Mucosa of stomach (tissue), 1 donor: ENCODE measurements around the gene PPP1R13L.

ENCODE experiments used
- H3K27me3 ChIP-seq: one replicate; pipeline ENCODE4 v1.7.0; 2013; ENCODE audit warnings: mild to moderate bottlenecking, low read length; ENCODE audit not compliant: control insufficient read depth, insufficient read depth
- H3K36me3 ChIP-seq: one replicate; pipeline ENCODE4 v1.7.0; 2013; ENCODE audit warnings: low read length; ENCODE audit not compliant: control insufficient read depth, insufficient read depth
- H3K4me1 ChIP-seq: one replicate; pipeline ENCODE4 v1.7.0; 2013; ENCODE audit warnings: mild to moderate bottlenecking, low read length; ENCODE audit not compliant: control insufficient read depth, insufficient read depth
- H3K4me3 ChIP-seq: one replicate; pipeline ENCODE4 v1.7.0; 2013; ENCODE audit warnings: low read length
- H3K9ac ChIP-seq: one replicate; pipeline ENCODE4 v1.7.0; 2013; ENCODE audit warnings: mild to moderate bottlenecking, low read length, moderate library complexity
- H3K9me3 ChIP-seq: one replicate; pipeline ENCODE4 v1.7.0; 2013; ENCODE audit warnings: mild to moderate bottlenecking, low read length, moderate library complexity; ENCODE audit not compliant: control insufficient read depth
- donor health status: Pancreatic carcinoma.

PPP1R13L gene

GRCh38 chr19:45403272-45403671 lies 1.6 kb downstream of the PPP1R13L start:
- Histone ChIP-seq H3K27me3 (peaks cover 8% of the 10 kb centered on the region), H3K4me3 (no peak overlapping the region), H3K4me1 (peaks cover 34% of the 10 kb centered on the region), H3K36me3 (no peaks in the 10 kb centered on the region), H3K9ac (peak overlapping the region; percentile 83), H3K9me3 (no peaks in the 10 kb centered on the region)

DNA sequence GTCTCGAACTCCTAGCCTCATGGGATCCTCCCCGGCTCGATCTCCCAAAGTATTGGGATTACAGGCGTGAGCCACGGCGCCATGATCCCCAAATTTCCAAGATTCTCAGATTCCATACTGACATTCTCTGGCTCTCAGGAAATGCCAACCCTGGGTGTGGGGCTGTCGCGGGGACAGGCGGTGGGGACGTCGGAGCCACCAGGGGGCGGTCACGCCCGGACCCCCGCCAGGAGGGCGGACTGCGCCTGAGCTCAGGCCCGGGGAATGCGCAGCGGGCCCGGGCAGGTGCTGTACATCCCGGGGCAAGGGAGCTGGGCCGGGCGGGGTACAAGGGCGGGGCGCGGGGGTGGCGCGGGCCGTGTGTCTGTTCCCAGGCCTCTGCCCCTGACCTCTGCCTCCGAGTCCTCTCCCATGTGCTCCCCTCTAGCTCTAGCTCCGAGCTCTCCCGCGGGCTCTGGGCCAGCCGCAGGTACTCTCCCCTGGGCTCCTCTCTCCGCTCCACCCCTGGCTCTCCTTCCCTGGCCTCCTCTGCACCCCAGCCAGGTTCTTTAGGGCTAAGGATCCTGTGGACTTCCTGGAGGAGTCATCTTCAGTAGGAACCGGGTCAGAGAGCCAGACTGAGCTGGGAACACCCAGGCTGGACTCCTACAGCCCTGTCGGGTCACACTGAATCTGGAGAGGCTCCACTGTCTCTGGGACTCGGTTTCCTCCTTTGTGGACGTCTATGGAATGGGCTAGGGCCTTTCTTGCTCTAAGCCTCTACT lies 2.4 kb downstream of the PPP1R13L start:
- peaks cover 8% of the 10 kb centered on the region for H3K27me3 ChIP-seq

DNA sequence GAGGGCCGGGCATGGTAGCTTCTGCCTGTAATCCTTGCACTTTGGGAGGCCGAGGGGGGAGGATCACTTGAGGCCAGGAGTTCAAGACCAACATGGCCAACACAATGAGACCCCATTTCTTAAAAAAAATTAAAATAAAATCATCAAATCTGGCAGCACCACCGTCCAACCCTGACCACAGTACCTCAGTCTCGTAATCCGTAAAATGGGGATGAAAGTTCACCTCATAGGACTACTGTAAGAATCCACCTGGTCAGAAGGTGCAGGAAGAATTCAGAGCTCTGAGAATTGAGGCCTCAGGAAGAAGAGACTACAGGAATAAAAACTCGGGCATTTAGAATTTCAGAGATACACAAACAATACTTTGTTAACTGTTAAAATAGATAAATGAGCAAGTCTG lies 3.1 kb downstream of the PPP1R13L start:
- Histone ChIP-seq H3K9me3 (no peaks in the 10 kb centered on the region), H3K4me3 (no peak overlapping the region), H3K4me1 (peaks cover 28% of the 10 kb centered on the region), H3K9ac (no peak overlapping the region), H3K36me3 (no peaks in the 10 kb centered on the region), H3K27me3 (peaks cover 8% of the 10 kb centered on the region)

More for the DNA sequence above, 2.4 kb downstream of the PPP1R13L start:
- Histone ChIP-seq H3K36me3 (no peaks in the 10 kb centered on the region), H3K4me1 (peaks cover 34% of the 10 kb centered on the region), H3K4me3 (no peak overlapping the region), H3K9me3 (no peaks in the 10 kb centered on the region), H3K9ac (peak overlapping the region; percentile 27)

DNA sequence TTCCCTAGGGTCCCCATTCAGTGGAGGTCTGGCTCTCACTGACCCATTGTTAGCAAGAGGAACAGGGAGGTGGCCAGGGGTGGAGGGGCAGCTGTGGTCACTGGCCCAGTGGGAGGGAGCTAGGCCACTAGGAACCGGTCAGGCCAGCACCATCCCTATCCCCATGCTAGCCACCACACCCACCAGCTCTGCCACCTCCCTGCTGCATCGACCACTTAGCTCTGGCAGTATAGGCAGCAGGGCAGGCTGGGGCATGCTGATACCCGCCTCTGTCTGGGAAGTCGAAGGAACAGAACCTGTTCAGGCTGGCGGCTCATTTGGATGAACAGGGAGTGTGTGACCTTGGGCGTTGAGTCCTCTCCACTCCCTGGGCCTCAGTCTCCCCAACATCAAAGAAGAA lies 4.7 kb downstream of the PPP1R13L start:
- no peak overlapping the region for H3K9ac ChIP-seq
- H3K4me1 ChIP-seq: peaks cover 23% of the 10 kb centered on the region
- H3K36me3 ChIP-seq: no peaks in the 10 kb centered on the region
- H3K27me3 ChIP-seq: peaks cover 8% of the 10 kb centered on the region
- no peak overlapping the region for H3K4me3 ChIP-seq
- no peaks in the 10 kb centered on the region for H3K9me3 ChIP-seq

DNA sequence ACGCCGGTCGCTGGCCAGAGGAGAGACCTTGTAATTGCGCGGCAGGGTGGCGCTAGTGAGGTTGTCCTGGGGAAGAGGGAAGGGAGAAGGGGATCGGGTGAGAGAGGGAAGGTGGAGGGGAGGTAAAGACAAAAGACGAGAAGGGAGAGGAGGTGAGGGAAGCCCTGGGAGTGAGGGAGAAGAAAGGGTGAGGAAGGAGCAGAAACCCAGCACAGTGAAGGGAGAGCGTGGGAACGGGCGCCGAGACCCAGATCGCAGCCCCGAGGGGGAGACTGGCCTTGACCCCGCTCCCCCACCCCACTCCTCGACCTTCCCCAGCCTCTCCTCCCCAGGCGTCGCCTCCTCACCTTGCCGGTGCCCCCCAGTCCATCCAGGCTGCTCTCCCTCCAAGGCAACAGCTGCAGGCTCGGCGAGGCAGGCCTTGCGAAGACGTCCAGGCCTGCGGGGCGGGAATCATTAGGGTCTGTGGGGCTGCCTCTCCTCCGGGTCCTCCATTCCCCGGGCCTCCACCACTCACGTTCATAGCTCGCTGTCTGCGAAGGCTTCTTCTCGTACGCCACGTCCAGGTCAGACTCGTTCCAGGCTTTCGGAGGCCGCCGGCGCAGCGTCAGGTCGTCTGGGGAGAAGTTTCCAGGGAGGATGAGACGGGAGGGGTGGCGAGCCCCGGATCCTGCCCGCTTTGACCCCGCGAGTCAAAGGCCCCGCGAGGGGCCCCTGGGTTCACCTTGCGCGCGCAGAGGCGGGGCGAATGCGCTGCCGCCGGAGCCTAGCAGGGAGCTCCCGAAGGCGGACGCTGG lies 8.8 kb downstream of the PPP1R13L start:
- Histone ChIP-seq H3K4me3 (no peak overlapping the region), H3K9me3 (no peaks in the 10 kb centered on the region), H3K4me1 (no peaks in the 10 kb centered on the region), H3K27me3 (no peaks in the 10 kb centered on the region), H3K36me3 (no peaks in the 10 kb centered on the region), H3K9ac (no peak overlapping the region)

DNA sequence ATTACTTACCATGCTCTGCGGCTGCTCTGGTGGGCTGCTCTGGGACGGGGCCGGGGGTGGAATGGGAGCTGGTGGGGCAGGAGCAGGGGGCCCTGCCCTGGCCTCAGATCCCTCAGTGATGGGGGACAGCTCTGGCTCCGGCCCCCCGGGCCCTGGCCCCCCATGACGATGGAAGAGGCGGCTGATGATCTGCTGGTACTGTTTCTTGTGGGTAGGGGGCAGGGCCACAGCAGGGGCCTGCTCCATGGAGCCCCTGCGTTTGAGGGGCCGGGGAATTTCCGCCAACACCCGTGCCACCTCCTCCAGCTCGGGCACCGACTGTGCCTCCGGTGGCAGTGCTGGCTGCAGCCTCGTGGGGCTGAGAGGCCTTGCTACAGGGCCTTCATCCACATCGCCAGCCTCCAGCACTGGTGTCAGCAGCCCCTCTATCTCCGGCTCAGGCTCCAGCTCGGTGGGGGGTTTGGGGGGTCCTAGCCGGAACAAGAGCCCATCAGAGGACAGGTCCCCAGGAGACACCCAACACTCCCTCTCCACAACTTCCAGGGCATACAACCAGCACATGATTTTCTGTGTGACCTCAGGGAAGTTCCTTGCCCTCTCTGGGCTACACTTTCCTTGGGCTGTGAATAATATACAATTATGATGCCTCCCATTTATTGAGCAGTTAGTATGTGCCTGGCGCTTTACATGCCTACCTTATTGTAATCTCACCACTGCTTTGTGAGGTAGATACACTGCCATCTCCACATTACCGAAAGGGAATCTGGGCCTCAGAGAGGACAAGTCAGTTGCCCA lies 12.8 kb downstream of the PPP1R13L start:
- Histone ChIP-seq H3K4me1 (no peaks in the 10 kb centered on the region), H3K4me3 (no peak overlapping the region), H3K9me3 (no peaks in the 10 kb centered on the region), H3K9ac (no peak overlapping the region), H3K36me3 (no peaks in the 10 kb centered on the region), H3K27me3 (no peaks in the 10 kb centered on the region)

- Histone ChIP-seq H3K27me3 (no peaks in the 10 kb centered on the region), H3K9me3 (no peaks in the 10 kb centered on the region), H3K4me3 (no peak overlapping the region), H3K36me3 (no peaks in the 10 kb centered on the region), H3K4me1 (no peaks in the 10 kb centered on the region), H3K9ac (no peak overlapping the region)
Measured at GRCh38 chr19:45391346-45391745, 13.5 kb downstream of the PPP1R13L start.

GRCh38 chr19:45385392-45386221 lies 19.3 kb downstream of the PPP1R13L start:
- Histone ChIP-seq H3K4me1 (no peaks in the 10 kb centered on the region), H3K9ac (no peak overlapping the region), H3K36me3 (no peaks in the 10 kb centered on the region), H3K27me3 (peaks cover 15% of the 10 kb centered on the region), H3K9me3 (no peaks in the 10 kb centered on the region), H3K4me3 (no peak overlapping the region)

DNA sequence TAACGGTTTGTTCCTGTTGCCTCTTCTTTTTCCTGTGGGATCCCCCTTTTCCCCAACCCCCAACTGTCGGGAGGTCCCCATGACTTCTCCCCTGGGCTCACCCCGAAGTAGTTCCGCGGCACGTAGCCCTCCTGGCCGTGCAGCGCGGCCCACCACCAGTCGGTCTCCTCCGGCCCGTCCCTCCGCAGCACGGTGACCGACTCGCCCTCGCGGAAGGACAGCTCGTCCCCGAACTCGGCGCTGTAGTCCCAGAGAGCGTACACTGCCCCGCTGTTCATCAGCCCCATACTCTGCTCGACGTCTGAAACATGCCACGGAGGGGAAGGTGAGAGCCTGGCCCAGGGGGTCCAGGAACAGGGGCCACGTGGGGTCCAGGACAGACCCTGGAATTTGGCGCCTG lies 22.4 kb downstream of the PPP1R13L start:
- Histone ChIP-seq H3K9ac (no peak overlapping the region), H3K27me3 (peaks cover 15% of the 10 kb centered on the region), H3K9me3 (no peaks in the 10 kb centered on the region), H3K4me3 (no peak overlapping the region), H3K4me1 (no peaks in the 10 kb centered on the region), H3K36me3 (no peaks in the 10 kb centered on the region)

- no peaks in the 10 kb centered on the region for H3K9me3 ChIP-seq
- H3K4me1 ChIP-seq: no peaks in the 10 kb centered on the region
- H3K36me3 ChIP-seq: no peaks in the 10 kb centered on the region
- peaks cover 4% of the 10 kb centered on the region for H3K27me3 ChIP-seq
- no peak overlapping the region for H3K9ac ChIP-seq
- H3K4me3 ChIP-seq: no peak overlapping the region
Measured at GRCh38 chr19:45380107-45380506, 24.8 kb downstream of the PPP1R13L start.

GRCh38 chr19:45376045-45376724 lies 28.7 kb downstream of the PPP1R13L start:
- H3K36me3 ChIP-seq: no peaks in the 10 kb centered on the region
- no peaks in the 10 kb centered on the region for H3K4me1 ChIP-seq
- H3K27me3 ChIP-seq: no peaks in the 10 kb centered on the region
- H3K4me3 ChIP-seq: no peak overlapping the region
- no peak overlapping the region for H3K9ac ChIP-seq
- no peaks in the 10 kb centered on the region for H3K9me3 ChIP-seq
